PC-9 (cell line): ENCODE data around the gene FARP1.

Experiments used
- CTCF ChIP-seq: fragments of 200-600 bp; sonication (generic); conservative IDR thresholded peaks from 2 replicates; pipeline ENCODE4 v1.6.1; 2017; ENCODE audit warnings: mixed run types, antibody characterized with exemption, mild to moderate bottlenecking, moderate library complexity
- EZH2 ChIP-seq: fragments of 200-600 bp; sonication (generic); IDR thresholded peaks from 2 replicates; pipeline ENCODE4 v1.8.0; 2017; ENCODE audit warnings: antibody characterized with exemption, low read depth

GRCh38 chr13:98487522-98487921 lies 344.6 kb downstream of the FARP1 start:
- TF ChIP-seq CTCF (no peak), EZH2 (no peak)
